Measurements from ENCODE around the gene GSG1L.

- no peak for TF ChIP-seq POLR2A (IDR thresholded peaks at IDR 0.05)
- TF ChIP-seq, protein P1, sequence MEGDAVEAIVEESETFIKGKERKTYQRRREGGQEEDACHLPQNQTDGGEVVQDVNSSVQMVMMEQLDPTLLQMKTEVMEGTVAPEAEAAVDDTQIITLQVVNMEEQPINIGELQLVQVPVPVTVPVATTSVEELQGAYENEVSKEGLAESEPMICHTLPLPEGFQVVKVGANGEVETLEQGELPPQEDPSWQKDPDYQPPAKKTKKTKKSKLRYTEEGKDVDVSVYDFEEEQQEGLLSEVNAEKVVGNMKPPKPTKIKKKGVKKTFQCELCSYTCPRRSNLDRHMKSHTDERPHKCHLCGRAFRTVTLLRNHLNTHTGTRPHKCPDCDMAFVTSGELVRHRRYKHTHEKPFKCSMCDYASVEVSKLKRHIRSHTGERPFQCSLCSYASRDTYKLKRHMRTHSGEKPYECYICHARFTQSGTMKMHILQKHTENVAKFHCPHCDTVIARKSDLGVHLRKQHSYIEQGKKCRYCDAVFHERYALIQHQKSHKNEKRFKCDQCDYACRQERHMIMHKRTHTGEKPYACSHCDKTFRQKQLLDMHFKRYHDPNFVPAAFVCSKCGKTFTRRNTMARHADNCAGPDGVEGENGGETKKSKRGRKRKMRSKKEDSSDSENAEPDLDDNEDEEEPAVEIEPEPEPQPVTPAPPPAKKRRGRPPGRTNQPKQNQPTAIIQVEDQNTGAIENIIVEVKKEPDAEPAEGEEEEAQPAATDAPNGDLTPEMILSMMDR (IDR thresholded peaks at IDR 0.05), result no peak
Observed at GRCh38 chr16:27965801-27966200, 97.7 kb downstream of the GSG1L start.

All from adrenal gland (tissue), 5 donors.